Progenitor cell of endocrine pancreas (in vitro differentiated cells): Measurements from ENCODE around the gene PHOSPHO2. TPM values are rescaled to one million over a fixed set of nuclear protein-coding genes. Genes with fewer than 3 reads are reported as not detected.
A peak's percentile ranks its signal among the peaks of the same experiment; 100 is the strongest.

ENCODE experiments used
- DNase-seq: peaks from one replicate; pipeline ENCODE4 v3.0.0; 2021; ENCODE audit warnings: low spot score; ENCODE audit not compliant: unreplicated experiment
- H3K27ac Mint-ChIP-seq: 2 replicates; pipeline ENCODE4 v1.8.0; 2021; ENCODE audit warnings: mild to moderate bottlenecking, moderate library complexity, mixed read lengths
- H3K27me3 Mint-ChIP-seq: 2 replicates; pipeline ENCODE4 v1.8.0; 2021; ENCODE audit warnings: mixed read lengths
- H3K36me3 Mint-ChIP-seq: 2 replicates; pipeline ENCODE4 v1.8.0; 2022; ENCODE audit warnings: mixed read lengths; ENCODE audit not compliant: insufficient read depth
- H3K4me1 Mint-ChIP-seq: 2 replicates; pipeline ENCODE4 v1.8.0; 2021; ENCODE audit warnings: low read depth, mixed read lengths
- H3K4me3 Mint-ChIP-seq: 2 replicates; pipeline ENCODE4 v1.8.0; 2021; ENCODE audit warnings: low read depth, mild to moderate bottlenecking, moderate library complexity, mixed read lengths
- H3K9me3 Mint-ChIP-seq: 2 replicates; pipeline ENCODE4 v1.8.0; 2021; ENCODE audit warnings: low read depth, mixed read lengths
- CTCF ChIP-seq: fragments of 200-600 bp; sonication (generic); IDR thresholded peaks from one replicate; pipeline ENCODE4 v1.5.0; 2021; ENCODE audit warnings: antibody characterized with exemption, mild to moderate bottlenecking; ENCODE audit not compliant: unreplicated experiment
- total RNA-seq: library from RNA; stranded (reverse); gene quantifications from 2 replicates; pipeline ENCODE4 v1.2.1, GENCODE V29; 2021

PHOSPHO2 gene
- total RNA-seq, 1 donor from 2014 or later = 17.3 TPM

DNA sequence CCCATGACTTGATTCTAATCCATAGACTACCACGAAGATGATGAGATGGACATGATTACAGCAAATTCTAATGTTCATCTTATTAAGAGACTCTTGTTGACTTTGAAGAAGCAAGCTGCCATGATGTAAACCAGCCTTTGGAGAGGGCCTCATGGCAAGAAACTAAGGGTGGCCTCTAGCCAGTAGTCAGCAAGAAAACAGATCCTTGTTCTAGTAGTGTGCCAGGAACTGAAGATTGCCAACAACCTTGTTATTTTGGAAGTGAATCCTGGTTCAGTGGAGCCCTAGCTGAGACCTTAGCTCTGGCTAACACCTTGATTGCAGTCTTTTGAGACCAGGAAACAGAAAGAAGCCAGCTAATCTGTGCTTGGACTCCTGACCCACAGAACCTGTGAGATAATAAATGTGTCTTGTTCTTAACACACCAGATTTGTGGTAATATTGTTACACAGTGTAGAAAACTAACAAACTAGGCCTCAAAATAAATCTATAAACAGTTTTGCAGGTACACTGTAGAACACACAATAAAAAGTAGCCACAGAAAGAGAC is 10.0 kb downstream of the PHOSPHO2 start:
- Mint-ChIP-seq H3K4me1 (no peaks in the 10 kb centered on the region), H3K4me3 (no peak overlapping the region), H3K9me3 (no peaks in the 10 kb centered on the region), H3K36me3 (peaks cover 11% of the 10 kb centered on the region), H3K27ac (peak overlapping the region; percentile 43), H3K27me3 (no peaks in the 10 kb centered on the region)
- DNase-seq = no peak
- no peak for TF ChIP-seq CTCF

- TF ChIP-seq CTCF = no peak
- H3K36me3 Mint-ChIP-seq = peaks cover 6% of the 10 kb centered on the region
- no peaks in the 10 kb centered on the region for H3K4me1 Mint-ChIP-seq
- no peak for DNase-seq
- no peak overlapping the region for H3K4me3 Mint-ChIP-seq
- H3K27ac Mint-ChIP-seq = no peak overlapping the region
- H3K9me3 Mint-ChIP-seq = no peaks in the 10 kb centered on the region
- H3K27me3 Mint-ChIP-seq = no peaks in the 10 kb centered on the region
These were observed 11.7 kb downstream of the PHOSPHO2 start for GRCh38 chr2:169705927-169706326.

DNA sequence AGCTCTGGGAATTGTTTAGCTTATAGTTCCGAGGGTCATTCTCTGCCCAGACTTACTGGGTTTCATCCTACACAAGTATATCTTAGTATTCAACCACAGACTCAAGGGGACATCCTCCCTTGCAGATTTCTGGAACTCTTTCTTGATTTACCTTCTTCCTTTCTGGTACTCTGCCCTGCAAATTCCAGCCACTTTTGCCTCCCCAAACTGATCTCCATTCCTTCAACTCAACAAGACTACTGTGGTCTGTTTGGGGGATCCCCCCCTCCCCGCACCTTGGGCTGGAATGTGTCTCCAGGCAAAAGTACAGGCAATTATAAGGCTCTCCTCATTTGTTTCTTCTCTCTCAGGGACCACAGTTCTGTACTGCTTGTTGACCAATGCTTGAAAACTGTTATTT is 13.4 kb downstream of the PHOSPHO2 start:
- Mint-ChIP-seq H3K4me3 (no peak overlapping the region), H3K27me3 (no peaks in the 10 kb centered on the region), H3K36me3 (peaks cover 11% of the 10 kb centered on the region), H3K9me3 (peaks cover 3% of the 10 kb centered on the region), H3K27ac (no peak overlapping the region), H3K4me1 (no peaks in the 10 kb centered on the region)
- DNase-seq = no peak
- TF ChIP-seq CTCF = no peak

- Mint-ChIP-seq H3K4me3 (no peak overlapping the region), H3K27ac (no peak overlapping the region), H3K27me3 (no peaks in the 10 kb centered on the region), H3K9me3 (peaks cover 3% of the 10 kb centered on the region), H3K4me1 (no peaks in the 10 kb centered on the region), H3K36me3 (peaks cover 11% of the 10 kb centered on the region)
- DNase-seq = no peak
- no peak for TF ChIP-seq CTCF
These were observed 15.1 kb downstream of the PHOSPHO2 start for GRCh38 chr2:169709331-169709730.

DNA sequence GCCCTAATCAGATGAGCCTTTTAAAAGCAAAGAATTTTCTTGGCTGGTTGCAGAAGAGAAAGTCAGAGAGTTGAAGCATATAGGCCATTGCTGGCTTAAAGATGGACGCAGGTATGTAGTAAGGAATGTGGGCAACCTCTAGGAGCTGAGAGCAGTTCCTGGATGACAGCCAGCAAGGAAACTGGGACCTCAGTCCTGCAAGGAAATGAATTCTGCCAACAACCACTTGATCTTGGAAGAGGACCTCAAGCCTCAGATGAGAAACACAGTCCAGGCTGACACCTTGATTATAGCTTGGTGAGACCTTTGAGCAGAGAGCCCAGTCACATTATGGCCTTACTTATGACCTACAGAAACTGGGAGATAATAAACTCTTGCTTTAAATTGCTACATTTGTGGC is 15.7 kb downstream of the PHOSPHO2 start:
- Mint-ChIP-seq H3K27ac (peak overlapping the region; percentile 5), H3K36me3 (peaks cover 11% of the 10 kb centered on the region), H3K9me3 (peaks cover 3% of the 10 kb centered on the region), H3K4me1 (peaks cover under 1% of the 10 kb centered on the region), H3K4me3 (no peak overlapping the region), H3K27me3 (no peaks in the 10 kb centered on the region)
- no peak for TF ChIP-seq CTCF
- no peak for DNase-seq
